Measurements from ENCODE around the gene CNIH3.

The CNIH3 gene

GRCh38 chr1:224727351-224728289 lies 111.5 kb downstream of the CNIH3 start:
- H3K4me1 ChIP-seq (ENCODE audit: insufficient read depth, low read length), result no peaks in the 10 kb centered on the region
- no peak overlapping the region for H3K4me3 ChIP-seq (ENCODE audit: low read length)
- H3K9ac ChIP-seq (ENCODE audit: low read depth, low read length), result no peak overlapping the region
- H3K27me3 ChIP-seq (ENCODE audit: insufficient read depth, low read length), result no peaks in the 10 kb centered on the region
- no peaks in the 10 kb centered on the region for H3K36me3 ChIP-seq (ENCODE audit: insufficient read depth, low read depth, low read length)
- no peak overlapping the region for H3K27ac ChIP-seq (ENCODE audit: low read length)
- no peaks in the 10 kb centered on the region for H3K9me3 ChIP-seq (ENCODE audit: insufficient read depth, low read depth, low read length)

- no peak overlapping the region for H3K4me3 ChIP-seq (ENCODE audit: low read length)
- no peaks in the 10 kb centered on the region for H3K27me3 ChIP-seq (ENCODE audit: insufficient read depth, low read length)
- H3K4me1 ChIP-seq (ENCODE audit: insufficient read depth, low read length), result no peaks in the 10 kb centered on the region; the same call in 1 of the 2 replicates
- no peak overlapping the region for H3K9ac ChIP-seq (ENCODE audit: low read depth, low read length)
- H3K27ac ChIP-seq (ENCODE audit: low read length), result no peak overlapping the region
- no peaks in the 10 kb centered on the region for H3K36me3 ChIP-seq (ENCODE audit: insufficient read depth, low read depth, low read length)
- H3K9me3 ChIP-seq (ENCODE audit: insufficient read depth, low read depth, low read length), result no peaks in the 10 kb centered on the region
Observed at GRCh38 chr1:224730540-224730939, 114.4 kb downstream of the CNIH3 start.

GRCh38 chr1:224730965-224731364 lies 114.8 kb downstream of the CNIH3 start:
- H3K27me3 ChIP-seq (ENCODE audit: insufficient read depth, low read length), result no peaks in the 10 kb centered on the region; the same call in 1 of the 2 replicates
- H3K4me1 ChIP-seq (ENCODE audit: insufficient read depth, low read length), result no peaks in the 10 kb centered on the region; the same call in 1 of the 2 replicates
- H3K9me3 ChIP-seq (ENCODE audit: insufficient read depth, low read depth, low read length), result no peaks in the 10 kb centered on the region
- H3K9ac ChIP-seq (ENCODE audit: low read depth, low read length), result no peak overlapping the region
- H3K27ac ChIP-seq (ENCODE audit: low read length), result no peak overlapping the region
- H3K4me3 ChIP-seq (ENCODE audit: low read length), result no peak overlapping the region
- H3K36me3 ChIP-seq (ENCODE audit: insufficient read depth, low read depth, low read length), result no peaks in the 10 kb centered on the region

- Histone ChIP-seq H3K4me3 (ENCODE audit: low read length) (no peak overlapping the region), H3K27ac (ENCODE audit: low read length) (no peak overlapping the region), H3K9ac (ENCODE audit: low read depth, low read length) (no peak overlapping the region), H3K4me1 (ENCODE audit: insufficient read depth, low read length) (peaks cover 4% of the 10 kb centered on the region; the same call in 1 of the 2 replicates), H3K36me3 (ENCODE audit: insufficient read depth, low read depth, low read length) (no peaks in the 10 kb centered on the region), H3K9me3 (ENCODE audit: insufficient read depth, low read depth, low read length) (no peaks in the 10 kb centered on the region), H3K27me3 (ENCODE audit: insufficient read depth, low read length) (peaks cover 6% of the 10 kb centered on the region; the same call in 1 of the 2 replicates)
Observed at GRCh38 chr1:224731633-224732032, 115.5 kb downstream of the CNIH3 start.

GRCh38 chr1:224732377-224733026 lies 116.4 kb downstream of the CNIH3 start:
- Histone ChIP-seq H3K27me3 (ENCODE audit: insufficient read depth, low read length) (peaks cover 13% of the 10 kb centered on the region; the same call in 1 of the 2 replicates), H3K4me3 (ENCODE audit: low read length) (no peak overlapping the region), H3K9me3 (ENCODE audit: insufficient read depth, low read depth, low read length) (no peaks in the 10 kb centered on the region), H3K9ac (ENCODE audit: low read depth, low read length) (no peak overlapping the region), H3K27ac (ENCODE audit: low read length) (no peak overlapping the region), H3K4me1 (ENCODE audit: insufficient read depth, low read length) (peaks cover 8% of the 10 kb centered on the region; the same call in 1 of the 2 replicates), H3K36me3 (ENCODE audit: insufficient read depth, low read depth, low read length) (no peaks in the 10 kb centered on the region)

- H3K27ac ChIP-seq (ENCODE audit: low read length), result no peak overlapping the region
- H3K9ac ChIP-seq (ENCODE audit: low read depth, low read length), result no peak overlapping the region
- H3K4me3 ChIP-seq (ENCODE audit: low read length), result no peak overlapping the region
- no peaks in the 10 kb centered on the region for H3K36me3 ChIP-seq (ENCODE audit: insufficient read depth, low read depth, low read length)
- H3K27me3 ChIP-seq (ENCODE audit: insufficient read depth, low read length), result peaks cover 21% of the 10 kb centered on the region; the same call in 1 of the 2 replicates
- peaks cover 12% of the 10 kb centered on the region; the same call in 1 of the 2 replicates for H3K4me1 ChIP-seq (ENCODE audit: insufficient read depth, low read length)
- H3K9me3 ChIP-seq (ENCODE audit: insufficient read depth, low read depth, low read length), result no peaks in the 10 kb centered on the region
Observed at GRCh38 chr1:224733027-224733911, 117.2 kb downstream of the CNIH3 start.

- H3K4me3 ChIP-seq (ENCODE audit: low read length), result no peak overlapping the region
- no peak overlapping the region for H3K9ac ChIP-seq (ENCODE audit: low read depth, low read length)
- peaks cover 21% of the 10 kb centered on the region; the same call in 1 of the 2 replicates for H3K27me3 ChIP-seq (ENCODE audit: insufficient read depth, low read length)
- H3K9me3 ChIP-seq (ENCODE audit: insufficient read depth, low read depth, low read length), result no peaks in the 10 kb centered on the region
- peaks cover 16% of the 10 kb centered on the region for H3K4me1 ChIP-seq (ENCODE audit: insufficient read depth, low read length)
- no peaks in the 10 kb centered on the region for H3K36me3 ChIP-seq (ENCODE audit: insufficient read depth, low read depth, low read length)
- H3K27ac ChIP-seq (ENCODE audit: low read length), result no peak overlapping the region
Observed at GRCh38 chr1:224734261-224734935, 118.3 kb downstream of the CNIH3 start.

- Histone ChIP-seq H3K36me3 (ENCODE audit: insufficient read depth, low read depth, low read length) (no peaks in the 10 kb centered on the region), H3K4me1 (ENCODE audit: insufficient read depth, low read length) (peaks cover 21% of the 10 kb centered on the region), H3K27me3 (ENCODE audit: insufficient read depth, low read length) (peaks cover 21% of the 10 kb centered on the region; the same call in 1 of the 2 replicates), H3K9ac (ENCODE audit: low read depth, low read length) (no peak overlapping the region), H3K4me3 (ENCODE audit: low read length) (no peak overlapping the region), H3K27ac (ENCODE audit: low read length) (no peak overlapping the region), H3K9me3 (ENCODE audit: insufficient read depth, low read depth, low read length) (no peaks in the 10 kb centered on the region)
Observed at GRCh38 chr1:224735159-224735558, 119.0 kb downstream of the CNIH3 start.

GRCh38 chr1:224736619-224737352 lies 120.7 kb downstream of the CNIH3 start:
- peaks cover 21% of the 10 kb centered on the region; the same call in 1 of the 2 replicates for H3K27me3 ChIP-seq (ENCODE audit: insufficient read depth, low read length)
- H3K4me1 ChIP-seq (ENCODE audit: insufficient read depth, low read length), result peaks cover 21% of the 10 kb centered on the region

GRCh38 chr1:224737353-224737727 lies 121.2 kb downstream of the CNIH3 start:
- no peak overlapping the region for H3K9ac ChIP-seq (ENCODE audit: low read depth, low read length)
- H3K4me3 ChIP-seq (ENCODE audit: low read length), result no peak overlapping the region
- H3K36me3 ChIP-seq (ENCODE audit: insufficient read depth, low read depth, low read length), result no peaks in the 10 kb centered on the region
- no peaks in the 10 kb centered on the region for H3K9me3 ChIP-seq (ENCODE audit: insufficient read depth, low read depth, low read length)
- peaks cover 21% of the 10 kb centered on the region; the same call in 1 of the 2 replicates for H3K27me3 ChIP-seq (ENCODE audit: insufficient read depth, low read length)
- H3K4me1 ChIP-seq (ENCODE audit: insufficient read depth, low read length), result peaks cover 21% of the 10 kb centered on the region
- no peak overlapping the region for H3K27ac ChIP-seq (ENCODE audit: low read length)

More at GRCh38 chr1:224736619-224737352, 120.7 kb downstream of the CNIH3 start:
- Histone ChIP-seq H3K4me3 (ENCODE audit: low read length) (no peak overlapping the region), H3K9ac (ENCODE audit: low read depth, low read length) (no peak overlapping the region), H3K27ac (ENCODE audit: low read length) (no peak overlapping the region), H3K9me3 (ENCODE audit: insufficient read depth, low read depth, low read length) (no peaks in the 10 kb centered on the region), H3K36me3 (ENCODE audit: insufficient read depth, low read depth, low read length) (no peaks in the 10 kb centered on the region)

Data from iPS-20b (cell line).